ENCODE data around the gene OTX2.

OTX2 gene

GRCh38 chr14:56794557-56795283 is 15.6 kb downstream of the OTX2 start:
- Mint-ChIP-seq H3K27ac (no peak overlapping the region), H3K4me3 (no peak overlapping the region), H3K36me3 (no peaks in the 10 kb centered on the region), H3K9me3 (no peaks in the 10 kb centered on the region), H3K4me1 (no peaks in the 10 kb centered on the region), H3K27me3 (peaks cover 11% of the 10 kb centered on the region)
- no peak for DNase-seq (ENCODE audit: low spot score in 2 of 2)
- no peak for ATAC-seq (ENCODE audit: low read depth)

- Mint-ChIP-seq H3K27me3 (peaks cover 11% of the 10 kb centered on the region), H3K4me1 (no peaks in the 10 kb centered on the region), H3K4me3 (no peak overlapping the region), H3K9me3 (no peaks in the 10 kb centered on the region), H3K27ac (no peak overlapping the region), H3K36me3 (no peaks in the 10 kb centered on the region)
- DNase-seq (ENCODE audit: low spot score in 2 of 2) = no peak
- ATAC-seq (ENCODE audit: low read depth) = no peak
Observed at GRCh38 chr14:56794088-56794556, 16.2 kb downstream of the OTX2 start.

- H3K27me3 Mint-ChIP-seq = peaks cover 11% of the 10 kb centered on the region
- H3K4me1 Mint-ChIP-seq = no peaks in the 10 kb centered on the region
- no peak for DNase-seq (ENCODE audit: low spot score in 2 of 2)
- no peaks in the 10 kb centered on the region for H3K9me3 Mint-ChIP-seq
- no peak overlapping the region for H3K4me3 Mint-ChIP-seq
- ATAC-seq (ENCODE audit: low read depth) = no peak
- no peak overlapping the region for H3K27ac Mint-ChIP-seq
- H3K36me3 Mint-ChIP-seq = no peaks in the 10 kb centered on the region
Observed at GRCh38 chr14:56789955-56790354, 20.3 kb downstream of the OTX2 start.

GRCh38 chr14:56787530-56787929 is 22.7 kb downstream of the OTX2 start:
- Mint-ChIP-seq H3K27me3 (peaks cover 10% of the 10 kb centered on the region), H3K9me3 (no peaks in the 10 kb centered on the region), H3K27ac (no peak overlapping the region), H3K36me3 (no peaks in the 10 kb centered on the region), H3K4me3 (no peak overlapping the region), H3K4me1 (no peaks in the 10 kb centered on the region)
- no peak for ATAC-seq (ENCODE audit: low read depth)
- no peak for DNase-seq (ENCODE audit: low spot score in 2 of 2)

- Mint-ChIP-seq H3K36me3 (no peaks in the 10 kb centered on the region), H3K27me3 (peaks cover 6% of the 10 kb centered on the region), H3K9me3 (no peaks in the 10 kb centered on the region), H3K4me3 (no peak overlapping the region), H3K27ac (no peak overlapping the region), H3K4me1 (no peaks in the 10 kb centered on the region)
- ATAC-seq (ENCODE audit: low read depth) = no peak
- no peak for DNase-seq (ENCODE audit: low spot score in 2 of 2)
Observed at GRCh38 chr14:56782711-56783110, 27.6 kb downstream of the OTX2 start.

GRCh38 chr14:56774503-56774902 is 35.8 kb downstream of the OTX2 start:
- DNase-seq (ENCODE audit: low spot score in 2 of 2) = no peak
- H3K36me3 Mint-ChIP-seq = no peaks in the 10 kb centered on the region
- peaks cover 4% of the 10 kb centered on the region for H3K27me3 Mint-ChIP-seq
- H3K27ac Mint-ChIP-seq = no peak overlapping the region
- H3K9me3 Mint-ChIP-seq = no peaks in the 10 kb centered on the region
- H3K4me1 Mint-ChIP-seq = no peaks in the 10 kb centered on the region
- ATAC-seq (ENCODE audit: low read depth) = no peak
- H3K4me3 Mint-ChIP-seq = no peak overlapping the region

- DNase-seq (ENCODE audit: low spot score in 2 of 2) = no peak
- Mint-ChIP-seq H3K4me1 (no peaks in the 10 kb centered on the region), H3K27me3 (peaks cover 4% of the 10 kb centered on the region), H3K36me3 (no peaks in the 10 kb centered on the region), H3K9me3 (no peaks in the 10 kb centered on the region), H3K27ac (no peak overlapping the region), H3K4me3 (no peak overlapping the region)
- no peak for ATAC-seq (ENCODE audit: low read depth)
Observed at GRCh38 chr14:56770512-56770911, 39.8 kb downstream of the OTX2 start.

- Mint-ChIP-seq H3K27ac (no peak overlapping the region), H3K36me3 (no peaks in the 10 kb centered on the region)
- no peak for ATAC-seq (ENCODE audit: low read depth)
Observed at GRCh38 chr14:56760164-56760914, 49.9 kb downstream of the OTX2 start.

GRCh38 chr14:56759633-56760032 is 50.6 kb downstream of the OTX2 start:
- H3K27ac Mint-ChIP-seq = no peak overlapping the region
- H3K4me1 Mint-ChIP-seq = no peaks in the 10 kb centered on the region
- no peaks in the 10 kb centered on the region for H3K36me3 Mint-ChIP-seq
- no peak for ATAC-seq (ENCODE audit: low read depth)
- DNase-seq (ENCODE audit: low spot score in 2 of 2) = no peak
- no peaks in the 10 kb centered on the region for H3K9me3 Mint-ChIP-seq
- H3K27me3 Mint-ChIP-seq = peaks cover 2% of the 10 kb centered on the region
- no peak overlapping the region for H3K4me3 Mint-ChIP-seq

More at GRCh38 chr14:56760164-56760914, 49.9 kb downstream of the OTX2 start:
- H3K4me1 Mint-ChIP-seq = no peaks in the 10 kb centered on the region
- H3K4me3 Mint-ChIP-seq = no peak overlapping the region
- DNase-seq (ENCODE audit: low spot score in 2 of 2) = no peak
- H3K9me3 Mint-ChIP-seq = no peaks in the 10 kb centered on the region
- peaks cover 2% of the 10 kb centered on the region for H3K27me3 Mint-ChIP-seq

- no peaks in the 10 kb centered on the region for H3K9me3 Mint-ChIP-seq
- H3K4me1 Mint-ChIP-seq = no peaks in the 10 kb centered on the region
- H3K27me3 Mint-ChIP-seq = peaks cover 2% of the 10 kb centered on the region
- no peak overlapping the region for H3K4me3 Mint-ChIP-seq
- no peaks in the 10 kb centered on the region for H3K36me3 Mint-ChIP-seq
- ATAC-seq (ENCODE audit: low read depth) (no peak), DNase-seq (ENCODE audit: low spot score in 2 of 2) (no peak)
- no peak overlapping the region for H3K27ac Mint-ChIP-seq
Observed at GRCh38 chr14:56759094-56759493, 51.2 kb downstream of the OTX2 start.

- no peaks in the 10 kb centered on the region for H3K4me1 Mint-ChIP-seq
- DNase-seq (ENCODE audit: low spot score in 2 of 2) = no peak
- no peaks in the 10 kb centered on the region for H3K9me3 Mint-ChIP-seq
- ATAC-seq (ENCODE audit: low read depth) = no peak
- peaks cover 4% of the 10 kb centered on the region for H3K27me3 Mint-ChIP-seq
- no peak overlapping the region for H3K27ac Mint-ChIP-seq
- H3K36me3 Mint-ChIP-seq = no peaks in the 10 kb centered on the region
- no peak overlapping the region for H3K4me3 Mint-ChIP-seq
Observed at GRCh38 chr14:56754921-56755320, 55.4 kb downstream of the OTX2 start.

GRCh38 chr14:56753396-56753795 is 56.9 kb downstream of the OTX2 start:
- Mint-ChIP-seq H3K27me3 (peaks cover 7% of the 10 kb centered on the region), H3K27ac (no peak overlapping the region), H3K4me3 (no peak overlapping the region), H3K9me3 (no peaks in the 10 kb centered on the region), H3K4me1 (no peaks in the 10 kb centered on the region), H3K36me3 (no peaks in the 10 kb centered on the region)
- no peak for ATAC-seq (ENCODE audit: low read depth)
- DNase-seq (ENCODE audit: low spot score in 2 of 2) = no peak

GRCh38 chr14:56752428-56752827 is 57.9 kb downstream of the OTX2 start:
- Mint-ChIP-seq H3K27ac (no peak overlapping the region), H3K27me3 (peaks cover 10% of the 10 kb centered on the region), H3K36me3 (no peaks in the 10 kb centered on the region), H3K4me3 (no peak overlapping the region), H3K9me3 (no peaks in the 10 kb centered on the region), H3K4me1 (no peaks in the 10 kb centered on the region)
- DNase-seq (ENCODE audit: low spot score in 2 of 2) (no peak), ATAC-seq (ENCODE audit: low read depth) (no peak)

GRCh38 chr14:56751471-56751870 is 58.8 kb downstream of the OTX2 start:
- Mint-ChIP-seq H3K27me3 (peaks cover 10% of the 10 kb centered on the region), H3K27ac (no peak overlapping the region), H3K4me1 (no peaks in the 10 kb centered on the region), H3K4me3 (no peak overlapping the region), H3K36me3 (no peaks in the 10 kb centered on the region), H3K9me3 (no peaks in the 10 kb centered on the region)
- ATAC-seq (ENCODE audit: low read depth) (no peak), DNase-seq (ENCODE audit: low spot score in 2 of 2) (no peak)

Data from memory B cell (primary cell).